Fibroblast of lung (primary cell): ENCODE results near the gene TTC13. TPM values are rescaled to one million over a fixed set of nuclear protein-coding genes. Genes with fewer than 3 reads are reported as not detected.

Experiments
- DNase-seq, 2 donors: peaks; one replicate each; pipeline versions ENCODE4 v3.0.0 to v3.0.0-alpha.2; 2010; ENCODE audit warnings: low read depth in 2 of 2
- H2AFZ ChIP-seq: 2 replicates; pipeline ENCODE4 v1.5.1; 2012; ENCODE audit warnings: low read length, control low read depth, inconsistent platforms
- H3K27ac ChIP-seq: 2 replicates; pipeline ENCODE4 v1.5.1; 2011; ENCODE audit warnings: low read length, control low read depth; ENCODE audit not compliant: insufficient read depth
- H3K27me3 ChIP-seq: 2 replicates; pipeline ENCODE4 v1.5.1; 2011; ENCODE audit warnings: mild to moderate bottlenecking, low read length; ENCODE audit not compliant: control insufficient read depth, insufficient read depth
- H3K36me3 ChIP-seq: 2 replicates; pipeline ENCODE4 v1.5.1; 2011; ENCODE audit warnings: low read length; ENCODE audit not compliant: control insufficient read depth, insufficient read depth
- H3K4me1 ChIP-seq: 2 replicates; pipeline ENCODE4 v1.5.1; 2011; ENCODE audit warnings: low read length; ENCODE audit not compliant: control insufficient read depth, insufficient read depth; ENCODE audit errors: extremely low read depth
- H3K4me2 ChIP-seq: 2 replicates; pipeline ENCODE4 v1.5.1; 2011; ENCODE audit warnings: low read length, control low read depth; ENCODE audit not compliant: insufficient read depth; ENCODE audit errors: extremely low read depth
- H3K4me3 ChIP-seq, 4 experiments: fragments of 200-600 bp in 1 of 4; sonication (generic) in 1 of 4; replicated peaks in 1 of 4; 2 replicates each; pipeline ENCODE4 v1.5.1; 2011 to 2016; ENCODE audit warnings: low read length in 4 of 4, low read depth in 3 of 4, mild to moderate bottlenecking in 3 of 4, control low read depth in 2 of 4, inconsistent platforms in 1 of 4, mixed read lengths in 1 of 4; ENCODE audit not compliant: insufficient read depth in 1 of 4; ENCODE audit errors: control extremely low read depth in 1 of 4
- H3K79me2 ChIP-seq: 2 replicates; pipeline ENCODE4 v1.5.1; 2012; ENCODE audit warnings: mild to moderate bottlenecking, low read length, inconsistent platforms; ENCODE audit not compliant: control insufficient read depth, insufficient read depth
- H3K9ac ChIP-seq: 2 replicates; pipeline ENCODE4 v1.5.1; 2011; ENCODE audit warnings: mild to moderate bottlenecking, low read length, control low read depth; ENCODE audit not compliant: insufficient read depth
- H3K9me3 ChIP-seq: 2 replicates; pipeline ENCODE4 v1.5.1; 2012; ENCODE audit warnings: low read depth, low read length; ENCODE audit not compliant: control insufficient read depth, insufficient read depth
- H4K20me1 ChIP-seq: 2 replicates; pipeline ENCODE4 v1.5.1; 2011; ENCODE audit warnings: low read length; ENCODE audit not compliant: control insufficient read depth, insufficient read depth; ENCODE audit errors: extremely low read depth
- CTCF ChIP-seq, 2 donors: IDR thresholded peaks in 1 of 2; conservative IDR thresholded peaks in 1 of 2; 1 replicate in 1 of 2; 2 replicates in 1 of 2; pipeline ENCODE4 v1.5.1; 2011 to 2012; ENCODE audit warnings: low read length in 2 of 2, control low read depth in 1 of 2, inconsistent platforms in 1 of 2, low read depth in 1 of 2, mild to moderate bottlenecking in 1 of 2
- EZH2 ChIP-seq: IDR thresholded peaks from 2 replicates; pipeline ENCODE4 v1.5.1; 2012; ENCODE audit warnings: low read length, control low read depth, mild to moderate bottlenecking; ENCODE audit errors: missing control alignments
- polyA plus RNA-seq, 2 donors: library from polyadenylated mRNA; depleted of rRNA in 1 of 2; stranded (reverse) in 1 of 2; unstranded in 1 of 2; fragments of >200 nt; gene quantifications; 2 replicates each; pipeline ENCODE4 v1.2.1, GENCODE V29; 2011 to 2012; ENCODE audit warnings: missing spikeins in 1 of 2
- total RNA-seq: library from RNA; depleted of rRNA; stranded (reverse); fragments of >200 nt; gene quantifications from 2 replicates; pipeline ENCODE4 v1.2.1, GENCODE V29; 2014

The TTC13 gene
- total and polyA plus RNA-seq, 2 donors (not counting 1 experiment from before 2014, with no cell fraction given), result 8.0 to 16.2 TPM

GRCh38 chr1:230861970-230862595 lies 116.6 kb downstream of the TTC13 start:
- no peak overlapping the region for H3K9ac ChIP-seq
- H3K9me3 ChIP-seq, result no peaks in the 10 kb centered on the region
- peak in 1 of 2 donors; percentile 87 for DNase-seq
- peaks cover 67% of the 10 kb centered on the region for H3K79me2 ChIP-seq
- H3K27ac ChIP-seq, result peak overlapping the region; percentile 44
- H3K4me2 ChIP-seq, result no peak overlapping the region
- H3K4me1 ChIP-seq, result peaks cover 43% of the 10 kb centered on the region
- no peaks in the 10 kb centered on the region for H3K27me3 ChIP-seq
- no peak overlapping the region for H2AFZ ChIP-seq
- peaks cover 7% of the 10 kb centered on the region for H3K36me3 ChIP-seq
- H3K4me3 ChIP-seq, result no peak overlapping the region
- no peak for TF ChIP-seq EZH2
- no peak for TF ChIP-seq CTCF (conservative IDR thresholded peaks at IDR 0.05 in 1 of 2, IDR thresholded peaks at IDR 0.05 in 1 of 2; ENCODE audit: low read depth in 1 of 2, low read length in 2 of 2)
- H4K20me1 ChIP-seq, result no peaks in the 10 kb centered on the region

- DNase-seq, result no peak
- Histone ChIP-seq H3K27ac (no peak overlapping the region), H2AFZ (no peak overlapping the region), H3K4me2 (no peak overlapping the region), H3K9me3 (no peaks in the 10 kb centered on the region), H4K20me1 (no peaks in the 10 kb centered on the region), H3K36me3 (peaks cover 7% of the 10 kb centered on the region), H3K4me3 (no peak overlapping the region), H3K79me2 (peaks cover 68% of the 10 kb centered on the region), H3K27me3 (no peaks in the 10 kb centered on the region), H3K9ac (no peak overlapping the region), H3K4me1 (peaks cover 43% of the 10 kb centered on the region)
- peak in 1 of 2 donors; percentile 14 for TF ChIP-seq CTCF (conservative IDR thresholded peaks at IDR 0.05 in 1 of 2, IDR thresholded peaks at IDR 0.05 in 1 of 2; ENCODE audit: low read depth in 1 of 2, low read length in 2 of 2)
- TF ChIP-seq EZH2, result no peak
These were observed 117.2 kb downstream of the TTC13 start for GRCh38 chr1:230861489-230861888.

- no peaks in the 10 kb centered on the region for H4K20me1 ChIP-seq
These were observed 117.9 kb downstream of the TTC13 start for GRCh38 chr1:230860617-230861384.

More at GRCh38 chr1:230860617-230861384, 117.9 kb downstream of the TTC13 start:
- Histone ChIP-seq H3K4me1 (peaks cover 42% of the 10 kb centered on the region), H3K36me3 (peaks cover 7% of the 10 kb centered on the region), H3K27me3 (no peaks in the 10 kb centered on the region), H3K4me2 (no peak overlapping the region), H2AFZ (no peak overlapping the region), H3K4me3 (no peak overlapping the region), H3K9ac (no peak overlapping the region), H3K9me3 (no peaks in the 10 kb centered on the region), H3K79me2 (peaks cover 68% of the 10 kb centered on the region), H3K27ac (no peak overlapping the region)
- no peak for DNase-seq
- TF ChIP-seq EZH2 (no peak), CTCF (conservative IDR thresholded peaks at IDR 0.05 in 1 of 2, IDR thresholded peaks at IDR 0.05 in 1 of 2; ENCODE audit: low read depth in 1 of 2, low read length in 2 of 2) (no peak)
